Astrocyte of the spinal cord (primary cell): ENCODE results near the gene ATXN1.

ENCODE experiments used
- DNase-seq: peaks from one replicate; pipeline ENCODE4 v3.0.0; 2011; ENCODE audit warnings: low read depth, low spot score
- H3K4me3 ChIP-seq: 2 replicates; pipeline ENCODE4 v1.5.1; 2011; ENCODE audit warnings: low read depth, mild to moderate bottlenecking, low read length, moderate library complexity
- in situ Hi-C: cut with HindIII; loops from 2 replicates; pipeline ENCODE4 v1.10.0; 2017; ENCODE audit warnings: low sequenced_read_pairs
- TF ChIP-seq, protein P1 (sequence below): IDR thresholded peaks from 2 replicates; pipeline ENCODE4 v1.5.1; 2012; ENCODE audit warnings: low read depth, mild to moderate bottlenecking, low read length, inconsistent platforms

Gene ATXN1

DNA sequence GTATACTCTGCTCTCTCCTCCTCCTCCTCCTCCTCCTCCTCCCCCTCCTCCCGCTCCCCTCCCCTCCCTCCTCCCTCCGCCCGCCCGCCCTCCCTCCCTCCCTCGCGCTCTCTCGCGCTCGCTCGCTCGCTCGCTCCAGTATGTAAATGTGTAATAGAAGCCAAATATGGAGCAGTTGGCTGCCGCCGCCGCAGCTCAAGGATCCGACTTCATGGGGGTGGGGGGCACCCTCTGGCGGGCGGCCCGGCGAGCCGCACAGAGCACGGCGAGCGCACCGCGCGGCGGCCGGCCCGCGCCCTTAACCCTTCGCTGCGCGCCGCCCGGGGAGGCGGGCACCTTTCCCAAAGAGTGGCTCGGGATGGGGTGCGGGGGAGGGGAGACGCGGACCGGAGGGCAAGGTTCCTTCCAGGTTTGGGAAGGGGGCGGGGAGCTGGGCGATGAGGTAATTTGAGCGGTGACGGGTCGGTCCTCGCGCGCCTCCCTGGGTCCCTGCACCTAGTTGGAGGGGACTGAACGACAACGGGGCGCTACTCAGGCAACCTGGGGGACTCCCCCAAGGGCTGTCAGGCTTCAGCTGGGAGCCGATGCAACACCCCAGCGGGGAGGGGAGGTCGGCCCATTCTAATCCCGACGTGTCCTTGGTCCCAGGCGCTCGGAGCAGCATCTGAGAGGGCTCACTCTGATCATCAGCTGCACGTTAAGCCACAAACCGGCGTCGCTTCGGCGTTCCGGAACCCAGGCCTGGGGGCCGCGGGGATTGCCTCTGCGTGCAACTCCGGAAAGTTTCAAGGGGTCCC lies 409 bp upstream of the ATXN1 start:
- TF ChIP-seq, protein P1, sequence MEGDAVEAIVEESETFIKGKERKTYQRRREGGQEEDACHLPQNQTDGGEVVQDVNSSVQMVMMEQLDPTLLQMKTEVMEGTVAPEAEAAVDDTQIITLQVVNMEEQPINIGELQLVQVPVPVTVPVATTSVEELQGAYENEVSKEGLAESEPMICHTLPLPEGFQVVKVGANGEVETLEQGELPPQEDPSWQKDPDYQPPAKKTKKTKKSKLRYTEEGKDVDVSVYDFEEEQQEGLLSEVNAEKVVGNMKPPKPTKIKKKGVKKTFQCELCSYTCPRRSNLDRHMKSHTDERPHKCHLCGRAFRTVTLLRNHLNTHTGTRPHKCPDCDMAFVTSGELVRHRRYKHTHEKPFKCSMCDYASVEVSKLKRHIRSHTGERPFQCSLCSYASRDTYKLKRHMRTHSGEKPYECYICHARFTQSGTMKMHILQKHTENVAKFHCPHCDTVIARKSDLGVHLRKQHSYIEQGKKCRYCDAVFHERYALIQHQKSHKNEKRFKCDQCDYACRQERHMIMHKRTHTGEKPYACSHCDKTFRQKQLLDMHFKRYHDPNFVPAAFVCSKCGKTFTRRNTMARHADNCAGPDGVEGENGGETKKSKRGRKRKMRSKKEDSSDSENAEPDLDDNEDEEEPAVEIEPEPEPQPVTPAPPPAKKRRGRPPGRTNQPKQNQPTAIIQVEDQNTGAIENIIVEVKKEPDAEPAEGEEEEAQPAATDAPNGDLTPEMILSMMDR: peak; percentile 22
- DNase-seq: peak; percentile 95
- peak overlapping the region; percentile 93 for H3K4me3 ChIP-seq
- in situ Hi-C loops: no loop called here

DNA sequence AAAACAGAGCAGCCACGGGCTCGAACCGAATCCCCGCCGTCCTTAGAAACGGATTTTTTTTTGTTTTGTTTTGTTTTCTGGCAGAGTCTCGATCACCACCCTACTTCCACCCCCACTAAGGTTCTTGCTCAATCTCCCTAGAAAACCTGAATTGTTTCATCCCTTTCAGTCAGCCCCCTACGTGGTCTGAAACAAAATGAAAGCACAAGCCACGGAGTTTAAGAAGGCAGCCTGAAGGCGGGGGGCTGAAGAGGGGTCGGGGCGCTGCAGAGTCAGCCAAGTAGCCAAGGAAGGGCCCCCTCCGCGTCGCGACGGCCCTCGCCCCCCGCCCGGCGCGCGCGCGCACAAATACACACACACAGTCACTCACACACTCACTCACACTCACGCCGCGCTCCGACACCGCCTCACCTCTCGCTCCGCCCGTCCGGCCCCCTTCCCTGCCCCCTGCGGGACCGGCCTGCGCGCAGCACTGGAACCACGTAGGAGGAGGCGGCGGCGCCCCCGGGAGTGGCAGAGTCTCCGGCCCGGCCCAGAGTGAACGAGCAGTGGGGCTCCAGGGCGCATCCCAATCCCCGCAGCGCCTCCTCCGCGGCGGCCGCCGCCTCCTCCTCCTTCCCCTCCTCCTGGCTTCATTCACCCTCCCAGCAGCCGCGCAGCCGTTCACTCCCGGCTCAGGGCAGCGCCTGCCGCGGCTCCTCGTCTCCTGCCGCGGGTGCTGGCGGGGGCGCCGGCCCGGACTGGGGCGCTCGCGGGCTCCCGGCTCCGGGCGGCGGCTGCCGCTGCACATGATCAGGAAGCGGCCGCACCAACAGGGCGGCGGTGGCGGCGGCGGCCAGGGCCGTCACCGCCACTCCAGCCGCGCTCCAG lies 1.4 kb downstream of the ATXN1 start:
- in situ Hi-C loops: no loop called here
- peak overlapping the region; percentile 93 for H3K4me3 ChIP-seq
- peak; percentile 91 for DNase-seq
- TF ChIP-seq, protein P1: peak; percentile 7

DNA sequence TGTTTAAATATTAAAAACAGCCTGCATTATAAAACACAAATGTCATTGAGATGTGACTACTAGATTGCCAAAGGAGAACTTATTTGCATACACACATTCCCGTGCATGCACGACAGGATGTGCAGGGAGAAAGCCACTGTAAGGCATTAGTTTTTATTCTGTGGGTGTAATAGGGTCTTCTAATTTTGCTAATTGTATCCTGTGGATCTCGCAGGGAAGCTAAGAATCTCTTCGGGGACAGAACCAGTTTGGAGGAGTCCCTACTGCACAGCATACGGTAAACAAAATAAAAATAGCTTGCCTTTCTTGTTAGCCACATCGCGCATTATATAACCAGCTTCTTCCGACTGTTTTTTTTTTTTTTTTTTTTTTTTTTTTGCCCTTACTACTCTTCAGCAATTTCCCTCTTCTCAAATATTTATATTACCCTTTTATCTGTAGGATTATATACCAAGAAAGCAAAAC lies 2.0 kb downstream of the ATXN1 start:
- TF ChIP-seq, protein P1: no peak
- in situ Hi-C loops: no loop called here
- peak overlapping the region; percentile 93 for H3K4me3 ChIP-seq
- peak; percentile 54 for DNase-seq

DNA sequence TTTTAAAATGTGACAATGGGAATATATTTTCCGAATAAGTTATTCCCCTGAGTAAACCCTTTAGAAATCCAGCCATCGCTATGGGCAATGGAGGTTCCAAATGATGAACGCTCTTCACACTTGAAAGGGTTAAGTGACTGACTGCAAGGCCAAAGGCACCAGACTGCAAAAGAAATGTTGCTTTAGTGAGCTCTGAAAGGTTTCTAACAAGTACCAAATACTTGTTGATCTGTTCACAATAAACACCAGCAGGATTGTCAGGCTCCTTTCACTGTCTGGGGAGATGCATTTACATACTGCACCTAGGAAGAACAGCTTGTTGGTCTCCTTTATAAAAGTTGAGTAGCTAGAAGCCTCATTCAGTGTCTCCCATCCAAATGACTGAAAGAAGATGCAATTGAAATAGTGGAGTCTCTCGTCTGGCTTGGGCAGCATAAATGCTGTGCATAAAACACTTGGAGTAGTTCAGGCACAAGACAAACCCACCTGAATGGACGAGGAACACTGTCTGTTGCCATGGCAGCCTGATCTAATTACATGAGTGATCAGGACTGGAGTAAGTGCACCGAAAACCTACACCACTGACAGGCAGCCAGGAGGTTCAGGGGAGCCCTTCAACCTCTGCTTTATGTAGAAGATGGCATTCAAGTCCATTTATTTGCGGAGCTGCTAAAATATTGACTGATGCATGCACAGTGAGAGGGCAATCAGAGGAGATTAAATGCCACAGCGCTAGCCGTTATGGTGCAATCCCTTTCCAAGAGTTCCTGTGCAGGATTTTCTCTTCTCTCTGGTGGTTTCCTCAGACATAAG lies 2.9 kb downstream of the ATXN1 start:
- peak; percentile 53 for DNase-seq
- TF ChIP-seq, protein P1: no peak
- peak overlapping the region; percentile 93 for H3K4me3 ChIP-seq
- in situ Hi-C loops: no loop called here

DNA sequence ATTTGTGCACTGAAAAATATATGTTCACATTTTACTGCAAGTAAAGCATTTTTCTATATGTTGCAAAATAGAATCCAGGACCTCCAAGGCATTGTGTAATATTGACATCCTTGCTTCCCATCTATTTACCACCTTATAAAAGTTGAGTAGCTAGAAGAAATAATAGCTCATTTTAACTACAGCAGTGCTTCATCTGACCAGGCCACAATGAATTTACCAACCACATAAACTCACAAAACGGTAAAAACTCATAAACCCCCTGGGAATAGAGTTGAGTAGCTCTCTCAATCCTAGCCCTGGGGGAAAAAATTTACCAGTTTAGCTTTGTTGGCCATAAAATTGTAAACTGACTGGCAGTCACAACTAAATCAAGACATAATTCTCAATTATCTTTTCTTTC lies 3.9 kb downstream of the ATXN1 start:
- DNase-seq: no peak
- H3K4me3 ChIP-seq: no peak overlapping the region

More for the DNA sequence above, 3.9 kb downstream of the ATXN1 start:
- in situ Hi-C loops: no loop called here
- TF ChIP-seq, protein P1: no peak
